ENCODE results near the gene QSOX2. TPM values are rescaled to one million over a fixed set of nuclear protein-coding genes. Genes with fewer than 3 reads are reported as not detected.

The QSOX2 gene
- total RNA-seq, 4 donors from 2014 or later, result 5.1 to 23.9 (median 7.4) TPM

GRCh38 chr9:136225748-136226679 lies 19.6 kb downstream of the QSOX2 start:
- H3K9me3 ChIP-seq, result no peaks in the 10 kb centered on the region
- no peaks in the 10 kb centered on the region for H3K27me3 ChIP-seq
- peak; percentile 68 to 88 (median 84) for DNase-seq
- TF ChIP-seq CTCF (IDR thresholded peaks at IDR 0.05) (peak; percentile 54 to 77 (median 71)), POLR2A (IDR thresholded peaks at IDR 0.05) (no peak)
- peaks cover 0 to 16% (median 0%) of the 10 kb centered on the region in 3 donors for H3K36me3 ChIP-seq
- H3K27ac ChIP-seq, result peak overlapping the region in 2 of 4 donors; percentile 81 to 86
- H3K4me3 ChIP-seq, result peak overlapping the region in 1 of 4 donors; percentile 13
- H3K4me1 ChIP-seq, result peaks cover 0 to 20% (median 2%) of the 10 kb centered on the region in 4 donors

GRCh38 chr9:136225366-136225747 lies 20.3 kb downstream of the QSOX2 start:
- DNase-seq, result peak in 2 of 3 donors; percentile 83 to 89
- H3K27ac ChIP-seq, result peak overlapping the region in 3 of 4 donors; percentile 25 to 86 (median 81)
- H3K27me3 ChIP-seq, result no peaks in the 10 kb centered on the region
- peaks cover 0 to 20% (median 2%) of the 10 kb centered on the region in 4 donors for H3K4me1 ChIP-seq
- peaks cover 0 to 16% (median 0%) of the 10 kb centered on the region in 3 donors for H3K36me3 ChIP-seq
- TF ChIP-seq POLR2A (IDR thresholded peaks at IDR 0.05) (no peak), CTCF (IDR thresholded peaks at IDR 0.05) (no peak)
- H3K4me3 ChIP-seq, result peak overlapping the region in 1 of 4 donors; percentile 13
- no peaks in the 10 kb centered on the region for H3K9me3 ChIP-seq

- TF ChIP-seq POLR2A (IDR thresholded peaks at IDR 0.05) (no peak), CTCF (IDR thresholded peaks at IDR 0.05) (no peak)
- no peak for DNase-seq
- H3K4me1 ChIP-seq, result peaks cover 0 to 20% (median 2%) of the 10 kb centered on the region in 4 donors
- H3K9me3 ChIP-seq, result no peaks in the 10 kb centered on the region
- H3K36me3 ChIP-seq, result peaks cover 0 to 16% (median 0%) of the 10 kb centered on the region in 3 donors
- no peaks in the 10 kb centered on the region for H3K27me3 ChIP-seq
- H3K27ac ChIP-seq, result peak overlapping the region in 2 of 4 donors; percentile 81 to 86
- H3K4me3 ChIP-seq, result no peak overlapping the region
Measured at GRCh38 chr9:136223871-136224640, 21.6 kb downstream of the QSOX2 start.

- no peak for DNase-seq
- Histone ChIP-seq H3K9me3 (no peaks in the 10 kb centered on the region), H3K27me3 (no peaks in the 10 kb centered on the region), H3K36me3 (peaks cover 0 to 25% (median 0%) of the 10 kb centered on the region in 3 donors), H3K4me1 (peaks cover 0 to 20% (median 2%) of the 10 kb centered on the region in 4 donors), H3K4me3 (no peak overlapping the region), H3K27ac (no peak overlapping the region)
- TF ChIP-seq CTCF (IDR thresholded peaks at IDR 0.05) (no peak), POLR2A (IDR thresholded peaks at IDR 0.05) (no peak)
Measured at GRCh38 chr9:136222906-136223285, 22.7 kb downstream of the QSOX2 start.

- DNase-seq, result no peak
- no peak overlapping the region for H3K4me3 ChIP-seq
- no peaks in the 10 kb centered on the region for H3K9me3 ChIP-seq
- no peak overlapping the region for H3K27ac ChIP-seq
- H3K27me3 ChIP-seq, result no peaks in the 10 kb centered on the region
- H3K36me3 ChIP-seq, result peaks cover 0 to 30% (median 0%) of the 10 kb centered on the region in 3 donors
- peaks cover 0 to 20% (median 2%) of the 10 kb centered on the region in 4 donors for H3K4me1 ChIP-seq
- no peak for TF ChIP-seq POLR2A (IDR thresholded peaks at IDR 0.05)
- TF ChIP-seq CTCF (IDR thresholded peaks at IDR 0.05), result no peak
Measured at GRCh38 chr9:136222166-136222905, 23.3 kb downstream of the QSOX2 start.

Data from Peyer's patch (tissue), 4 donors.